Activated CD4-positive, alpha-beta T cell treated with anti-CD3 and anti-CD28 coated beads, Interleukin-2, amount 10 ng/mL, durations not matched to agents 7 days and 5 days (primary cell): ENCODE results near the gene RAB31. TPM values are rescaled to one million over a fixed set of nuclear protein-coding genes. Genes with fewer than 3 reads are reported as not detected.

Source experiments
- CTCF ChIA-PET: fragments of 350-600 bp; sonication (Branson Sonifier 250); formaldehyde crosslinking; loops from one replicate; lab custom pipeline; 2021; ENCODE audit warnings: antibody characterized with exemption; lab: Charles Lee
- POLR2A ChIA-PET: fragments of 350-600 bp; sonication (Branson Sonifier 250); formaldehyde crosslinking; loops from one replicate; lab custom pipeline; 2021; ENCODE audit warnings: antibody characterized with exemption; lab: Charles Lee
- DNase-seq: peaks from one replicate; pipeline ENCODE4 v3.0.0-alpha.2; 2020
- H3K27ac Mint-ChIP-seq: one replicate; pipeline ENCODE4 v1.8.0; 2021; ENCODE audit warnings: mild to moderate bottlenecking, moderate library complexity, mixed read lengths
- H3K27me3 Mint-ChIP-seq: one replicate; pipeline ENCODE4 v1.8.0; 2021; ENCODE audit warnings: mixed read lengths
- H3K36me3 Mint-ChIP-seq: one replicate; pipeline ENCODE4 v1.8.0; 2021; ENCODE audit warnings: low read depth, mixed read lengths
- H3K4me1 Mint-ChIP-seq: one replicate; pipeline ENCODE4 v1.8.0; 2021; ENCODE audit warnings: mixed read lengths
- H3K4me3 Mint-ChIP-seq: one replicate; pipeline ENCODE4 v1.8.0; 2021; ENCODE audit warnings: mild to moderate bottlenecking, moderate library complexity, mixed read lengths
- H3K9me3 Mint-ChIP-seq: one replicate; pipeline ENCODE4 v1.8.0; 2021; ENCODE audit warnings: mixed read lengths
- total RNA-seq, 2 experiments: library from RNA; stranded (reverse); gene quantifications; one replicate each; pipeline ENCODE4 v1.2.3, GENCODE V29; 2021

Gene RAB31
- total RNA-seq, 2 experiments from 2014 or later: 0.92 to 1.3 TPM

DNA sequence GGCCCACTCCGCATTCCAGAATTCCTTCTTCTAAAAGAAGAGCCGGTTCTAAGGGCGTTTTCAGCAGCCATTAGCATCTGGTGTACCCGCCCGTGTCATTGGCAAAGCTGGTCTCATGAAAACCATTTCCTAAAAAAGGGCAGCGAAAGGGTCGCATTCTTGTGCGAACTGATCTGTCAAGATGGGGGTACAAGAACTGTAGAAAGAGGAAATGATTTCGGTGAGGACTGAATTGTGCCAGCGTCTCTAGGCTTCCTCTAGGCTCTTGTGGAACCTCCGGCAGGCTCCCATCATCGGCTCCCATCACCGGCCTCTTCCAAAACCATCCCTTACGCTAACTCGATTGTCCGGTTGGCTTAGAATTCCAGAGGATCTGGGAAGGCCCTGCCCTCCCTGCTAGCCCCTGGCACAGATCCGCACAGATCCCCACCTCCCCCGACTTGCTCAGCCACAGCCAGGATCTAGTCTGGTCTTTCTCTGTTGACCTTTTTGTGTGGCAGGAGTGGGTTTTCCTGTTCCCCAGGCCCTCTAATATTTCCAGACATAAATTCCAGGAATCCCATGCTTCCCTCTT lies 1.3 kb downstream of the RAB31 start:
- ChIA-PET POLR2A (no interaction called here), CTCF (no interaction called here)
- H3K4me3 Mint-ChIP-seq: peak overlapping the region; percentile 75
- DNase-seq: no peak
- H3K27me3 Mint-ChIP-seq: peaks cover 79% of the 10 kb centered on the region
- H3K9me3 Mint-ChIP-seq: no peaks in the 10 kb centered on the region
- H3K27ac Mint-ChIP-seq: no peak overlapping the region
- H3K36me3 Mint-ChIP-seq: no peaks in the 10 kb centered on the region
- peaks cover 43% of the 10 kb centered on the region for H3K4me1 Mint-ChIP-seq

DNA sequence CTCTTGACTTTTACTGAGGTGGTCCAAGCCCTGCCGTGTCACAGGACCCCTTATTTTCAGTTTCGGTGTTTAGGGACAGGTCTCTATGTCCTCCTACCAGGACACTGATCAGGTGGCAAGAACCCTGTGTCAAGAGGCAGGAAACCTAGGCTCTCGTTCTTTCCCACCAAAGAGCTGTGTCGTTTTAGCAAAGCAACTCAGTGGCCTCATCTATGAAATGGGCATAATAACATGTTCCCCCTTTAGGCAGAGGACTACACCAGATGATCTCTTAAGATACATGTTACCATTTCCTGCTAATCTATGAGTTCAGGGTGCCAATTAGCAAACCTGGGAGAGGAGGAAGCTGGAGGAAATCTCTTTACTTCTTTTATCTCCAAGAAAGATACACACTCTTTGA lies 1.9 kb downstream of the RAB31 start:
- H3K4me3 Mint-ChIP-seq: peak overlapping the region; percentile 35
- H3K9me3 Mint-ChIP-seq: no peaks in the 10 kb centered on the region
- no peak overlapping the region for H3K27ac Mint-ChIP-seq
- peaks cover 43% of the 10 kb centered on the region for H3K4me1 Mint-ChIP-seq
- H3K27me3 Mint-ChIP-seq: peaks cover 79% of the 10 kb centered on the region
- DNase-seq: no peak
- POLR2A ChIA-PET: no interaction called here
- CTCF ChIA-PET: no interaction called here
- no peaks in the 10 kb centered on the region for H3K36me3 Mint-ChIP-seq

DNA sequence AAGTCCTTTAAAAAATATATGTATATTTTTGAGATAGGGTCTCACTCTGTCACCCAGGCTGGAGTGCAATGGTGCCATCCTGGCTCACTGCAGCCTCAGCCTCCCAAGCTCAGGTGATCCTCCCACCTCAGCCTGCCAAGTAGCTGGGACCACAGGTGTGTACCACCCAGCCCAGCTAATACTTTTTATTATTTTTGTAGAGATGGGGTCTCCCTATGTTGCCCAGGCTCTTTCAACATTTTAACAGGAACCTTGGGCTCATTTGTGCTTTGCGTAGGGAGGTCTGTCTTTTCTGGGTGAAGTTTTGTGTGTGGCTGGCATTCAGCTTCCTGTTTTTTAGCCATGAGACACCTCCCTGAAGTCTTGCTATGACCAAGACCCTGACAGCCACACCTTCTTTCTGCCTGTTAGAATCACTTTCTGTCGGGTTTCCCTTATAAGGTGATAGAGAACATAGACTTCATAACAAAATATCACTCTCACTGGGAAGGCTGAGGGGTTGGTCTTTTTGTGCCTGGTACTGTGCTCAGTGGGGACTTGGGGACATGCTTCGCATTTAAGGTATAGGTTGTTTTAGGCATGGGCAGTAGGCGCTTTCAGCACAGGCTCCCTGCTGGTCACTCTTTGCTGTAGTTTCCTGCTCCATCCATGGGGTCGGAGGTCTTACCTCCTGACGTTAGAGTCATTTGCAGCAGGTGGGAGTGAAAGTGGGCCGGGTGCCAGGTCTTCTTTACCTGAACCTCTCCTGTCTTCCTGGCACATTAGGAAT lies 3.4 kb downstream of the RAB31 start:
- no peak overlapping the region for H3K27ac Mint-ChIP-seq
- H3K9me3 Mint-ChIP-seq: no peaks in the 10 kb centered on the region
- H3K27me3 Mint-ChIP-seq: peaks cover 72% of the 10 kb centered on the region
- H3K4me1 Mint-ChIP-seq: peaks cover 43% of the 10 kb centered on the region
- no peak for DNase-seq
- CTCF ChIA-PET: interaction anchor here (0.6 kb wide), 1 partner anchor 1686 kb away, joined by 3 read pairs; no protein-coding TSS in a partner anchor
- no peak overlapping the region for H3K4me3 Mint-ChIP-seq
- POLR2A ChIA-PET: no interaction called here
- no peaks in the 10 kb centered on the region for H3K36me3 Mint-ChIP-seq

DNA sequence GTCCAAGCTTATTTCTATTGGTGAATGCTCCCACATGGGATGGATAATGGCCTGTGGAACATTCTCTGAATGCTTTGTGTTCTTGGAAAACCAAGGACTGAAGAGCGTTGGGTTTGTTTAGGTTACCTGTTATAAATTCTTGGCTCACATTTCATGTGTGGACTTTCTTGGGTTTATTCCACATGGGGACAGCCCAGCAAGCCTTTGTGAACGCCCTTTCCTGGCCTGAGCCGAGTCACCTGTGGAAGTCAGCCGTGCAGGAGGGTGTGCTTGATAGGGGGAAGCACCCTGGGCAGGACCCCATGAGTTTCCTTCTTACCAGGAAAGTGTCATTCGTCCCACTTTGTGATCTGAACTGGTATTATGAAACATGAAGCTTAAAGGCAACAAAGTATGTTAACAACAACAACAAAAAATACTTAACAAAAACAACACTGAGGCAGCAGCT lies 4.1 kb downstream of the RAB31 start:
- no peaks in the 10 kb centered on the region for H3K9me3 Mint-ChIP-seq
- CTCF ChIA-PET: interaction anchor here (1.2 kb wide), 1 partner anchor 26 kb away, joined by 4 read pairs; no protein-coding TSS in a partner anchor
- peaks cover 41% of the 10 kb centered on the region for H3K4me1 Mint-ChIP-seq
- H3K27ac Mint-ChIP-seq: no peak overlapping the region
- DNase-seq: no peak
- H3K27me3 Mint-ChIP-seq: peaks cover 66% of the 10 kb centered on the region
- no peaks in the 10 kb centered on the region for H3K36me3 Mint-ChIP-seq
- no peak overlapping the region for H3K4me3 Mint-ChIP-seq
- POLR2A ChIA-PET: no interaction called here

DNA sequence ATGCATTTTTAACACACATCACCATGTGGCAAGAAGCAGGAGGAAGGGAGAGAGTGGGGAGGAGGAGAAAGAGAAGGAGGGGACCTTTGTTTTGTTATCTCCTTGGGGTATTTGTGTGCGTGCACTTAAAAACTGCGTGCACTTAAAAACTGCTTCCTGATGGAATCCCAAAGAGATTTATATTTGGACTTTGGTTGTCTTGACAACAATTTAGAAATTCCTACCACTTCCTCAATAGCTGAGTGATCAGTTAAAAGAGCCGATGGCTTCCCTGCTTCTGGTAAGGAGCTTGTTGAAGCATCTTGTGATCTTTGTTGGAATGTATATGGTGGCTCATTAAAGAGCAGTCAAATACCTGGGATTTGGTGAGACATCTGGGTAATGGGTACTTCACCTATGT lies 4.5 kb downstream of the RAB31 start:
- ChIA-PET POLR2A (no interaction called here), CTCF (interaction anchor here (1.2 kb wide), 1 partner anchor 26 kb away, joined by 4 read pairs; no protein-coding TSS in a partner anchor)
- no peaks in the 10 kb centered on the region for H3K36me3 Mint-ChIP-seq
- no peak overlapping the region for H3K27ac Mint-ChIP-seq
- no peak overlapping the region for H3K4me3 Mint-ChIP-seq
- peaks cover 38% of the 10 kb centered on the region for H3K4me1 Mint-ChIP-seq
- DNase-seq: no peak
- H3K9me3 Mint-ChIP-seq: no peaks in the 10 kb centered on the region
- peaks cover 64% of the 10 kb centered on the region for H3K27me3 Mint-ChIP-seq

DNA sequence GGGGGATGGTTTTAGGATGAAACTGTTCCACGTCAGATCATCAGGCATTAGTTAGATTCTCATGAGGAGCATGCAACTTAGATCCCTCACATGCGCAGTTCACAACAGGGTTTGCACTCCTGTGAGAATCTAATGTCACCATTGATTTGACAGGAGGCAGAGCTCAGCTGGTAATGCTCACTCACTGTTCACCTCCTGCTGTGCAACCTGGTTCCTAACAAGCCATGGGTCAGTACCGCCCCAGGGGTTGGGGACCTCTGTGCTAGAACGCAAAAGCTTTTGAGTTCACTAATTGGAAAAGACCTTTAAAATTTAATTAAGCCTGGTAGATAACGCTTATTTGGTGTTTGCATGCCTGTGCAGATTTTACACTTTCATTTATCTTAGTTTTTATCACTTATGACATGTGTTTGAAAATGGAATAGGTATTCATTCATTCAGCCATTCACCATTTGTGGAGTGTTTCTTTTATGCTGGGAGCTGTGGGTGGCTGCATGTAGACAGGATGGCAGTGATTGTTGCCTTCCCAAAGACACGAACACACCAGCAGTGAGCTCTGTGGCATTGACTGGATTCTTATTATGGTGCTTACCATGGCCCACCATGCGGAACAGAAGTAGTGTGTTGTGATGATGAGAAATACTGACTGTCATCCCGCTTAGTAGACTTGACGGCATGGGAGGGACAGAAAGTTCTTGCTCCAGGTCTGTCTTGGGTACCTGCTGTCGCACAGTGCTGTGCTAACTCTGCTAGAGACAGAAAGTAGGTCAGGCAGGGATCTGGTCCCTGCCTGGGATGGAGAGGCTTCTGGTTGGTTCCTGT lies 6.4 kb downstream of the RAB31 start:
- DNase-seq: no peak
- no peak overlapping the region for H3K27ac Mint-ChIP-seq
- CTCF ChIA-PET: no interaction called here
- H3K4me3 Mint-ChIP-seq: no peak overlapping the region
- no peaks in the 10 kb centered on the region for H3K36me3 Mint-ChIP-seq
- H3K4me1 Mint-ChIP-seq: peaks cover 28% of the 10 kb centered on the region
- H3K27me3 Mint-ChIP-seq: peaks cover 55% of the 10 kb centered on the region
- H3K9me3 Mint-ChIP-seq: no peaks in the 10 kb centered on the region
- POLR2A ChIA-PET: no interaction called here

DNA sequence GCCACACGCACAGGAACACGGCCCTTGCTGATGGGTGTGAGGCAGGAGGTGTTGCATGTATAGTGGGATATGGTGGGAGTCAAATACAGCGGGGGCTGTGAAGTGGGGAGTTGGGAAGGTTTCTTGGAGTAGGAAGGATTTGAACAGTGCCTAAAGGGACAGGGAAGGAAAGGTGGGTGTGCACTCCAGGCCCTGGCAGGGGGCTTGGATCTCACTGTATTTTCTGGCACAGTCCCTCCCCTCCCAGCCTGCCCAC lies 6.9 kb downstream of the RAB31 start:
- Mint-ChIP-seq H3K4me3 (no peak overlapping the region), H3K36me3 (no peaks in the 10 kb centered on the region), H3K9me3 (no peaks in the 10 kb centered on the region), H3K27ac (no peak overlapping the region), H3K27me3 (peaks cover 51% of the 10 kb centered on the region), H3K4me1 (peaks cover 22% of the 10 kb centered on the region)
- POLR2A ChIA-PET: no interaction called here
- DNase-seq: no peak
- CTCF ChIA-PET: no interaction called here

DNA sequence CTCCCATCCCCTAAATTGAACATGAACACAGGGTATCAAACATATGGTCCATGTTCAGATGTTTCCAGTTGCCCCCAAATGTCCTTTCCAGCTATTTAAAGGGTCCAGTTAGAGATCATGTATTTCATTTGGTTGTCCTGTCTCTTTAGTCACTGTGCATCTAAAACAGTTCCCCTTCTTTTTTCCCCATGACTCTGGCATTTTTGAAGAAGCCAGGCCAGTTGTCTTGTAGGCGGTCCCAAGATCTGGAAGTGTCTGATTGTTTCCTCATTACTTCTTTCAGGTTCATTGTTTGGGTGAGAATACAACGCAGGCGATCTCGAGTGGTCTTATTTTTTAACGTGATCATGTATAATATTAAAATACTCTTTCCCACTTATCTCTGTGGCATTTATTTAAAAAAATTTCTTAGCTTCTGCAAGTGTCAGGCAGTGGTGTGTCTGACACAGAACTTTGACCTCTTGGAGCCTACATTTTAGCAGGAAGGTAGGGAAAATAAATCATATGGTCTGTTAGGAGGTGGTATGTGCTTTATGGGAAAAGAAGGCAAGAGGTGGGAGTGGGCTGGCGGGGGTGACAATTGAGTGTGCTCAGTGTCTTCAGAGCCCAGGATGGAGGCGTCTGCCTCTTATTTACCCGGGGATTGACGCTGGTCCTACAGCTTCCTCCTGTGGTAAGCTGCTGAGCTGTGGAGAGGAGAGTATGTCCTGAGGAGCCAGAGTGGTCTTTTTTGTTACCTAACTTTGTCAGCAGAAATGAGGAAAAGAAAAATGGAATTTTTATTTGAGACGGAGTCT lies 8.1 kb downstream of the RAB31 start:
- DNase-seq: no peak
- Mint-ChIP-seq H3K9me3 (no peaks in the 10 kb centered on the region), H3K27ac (no peak overlapping the region), H3K4me1 (peaks cover 11% of the 10 kb centered on the region), H3K27me3 (peaks cover 43% of the 10 kb centered on the region), H3K4me3 (no peak overlapping the region), H3K36me3 (no peaks in the 10 kb centered on the region)
- CTCF ChIA-PET: interaction anchor here (0.6 kb wide), 1 partner anchor 418 kb away, joined by 3 read pairs; no protein-coding TSS in a partner anchor
- POLR2A ChIA-PET: no interaction called here

DNA sequence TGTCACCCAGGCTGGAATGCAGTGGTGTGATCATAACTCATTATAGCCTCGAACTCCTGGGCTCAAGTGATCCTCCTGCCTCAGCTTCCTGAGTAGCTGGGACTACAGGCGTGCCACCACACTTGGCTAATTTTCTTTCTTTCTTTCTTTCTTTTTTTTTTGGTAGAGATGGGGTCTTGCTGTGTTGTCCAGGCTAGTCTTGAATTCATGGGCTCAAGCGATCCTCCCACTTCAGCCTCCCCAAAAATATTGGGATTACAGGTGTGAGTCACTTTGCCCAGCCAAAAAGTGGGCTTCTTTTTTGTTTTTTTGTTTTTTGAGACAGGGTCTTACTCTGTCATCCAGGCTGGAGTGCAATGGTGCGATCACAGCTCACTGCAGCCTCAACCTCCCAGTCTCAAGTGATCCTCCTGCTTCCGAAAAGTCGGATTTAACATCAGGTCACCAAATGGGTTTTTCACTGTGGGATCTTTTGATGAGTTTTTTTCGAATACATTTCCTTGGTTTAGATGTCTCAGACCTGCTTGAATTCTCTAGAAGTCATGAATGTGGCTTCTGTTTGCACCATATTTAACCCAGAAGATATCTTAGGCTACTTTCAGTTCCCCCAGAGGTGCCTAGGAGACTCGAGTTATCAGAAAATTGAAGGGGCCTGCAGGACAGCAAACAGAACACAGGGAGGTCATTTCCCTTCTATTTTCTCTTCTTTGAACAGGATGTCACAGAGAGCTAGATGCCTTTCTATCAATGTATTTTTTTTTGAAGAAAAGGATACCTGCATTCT lies 8.9 kb downstream of the RAB31 start:
- Mint-ChIP-seq H3K4me1 (peaks cover 5% of the 10 kb centered on the region), H3K4me3 (no peak overlapping the region), H3K27me3 (peaks cover 38% of the 10 kb centered on the region), H3K27ac (no peak overlapping the region), H3K36me3 (no peaks in the 10 kb centered on the region), H3K9me3 (no peaks in the 10 kb centered on the region)
- ChIA-PET POLR2A (no interaction called here), CTCF (no interaction called here)
- DNase-seq: no peak

DNA sequence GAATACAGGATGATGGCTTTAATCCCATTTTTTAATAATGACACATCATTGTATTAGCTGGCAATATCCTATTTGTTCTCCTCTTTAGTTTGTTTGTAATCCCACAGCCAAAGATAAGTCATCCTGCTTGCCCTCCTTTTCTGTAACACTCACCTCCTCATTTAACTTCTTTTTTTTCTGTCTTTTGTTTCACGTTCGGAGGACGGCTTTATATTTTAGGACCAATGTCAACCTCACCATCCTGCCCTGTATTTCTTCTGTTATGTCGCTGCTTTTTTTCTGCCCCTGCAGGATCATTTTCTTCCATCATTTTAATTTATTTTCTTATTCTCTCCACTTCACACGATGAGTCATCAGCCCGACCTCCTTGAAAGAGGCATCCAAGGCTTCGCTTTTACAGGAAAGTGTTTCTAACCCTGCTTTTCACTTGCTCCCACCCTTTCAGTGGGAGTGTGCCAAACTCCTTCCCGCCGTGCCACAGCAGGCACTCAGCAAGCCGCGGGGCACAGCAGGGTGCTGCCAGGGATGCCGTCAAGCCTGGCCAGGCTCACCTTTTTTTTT lies 11.4 kb downstream of the RAB31 start:
- POLR2A ChIA-PET: no interaction called here

DNA sequence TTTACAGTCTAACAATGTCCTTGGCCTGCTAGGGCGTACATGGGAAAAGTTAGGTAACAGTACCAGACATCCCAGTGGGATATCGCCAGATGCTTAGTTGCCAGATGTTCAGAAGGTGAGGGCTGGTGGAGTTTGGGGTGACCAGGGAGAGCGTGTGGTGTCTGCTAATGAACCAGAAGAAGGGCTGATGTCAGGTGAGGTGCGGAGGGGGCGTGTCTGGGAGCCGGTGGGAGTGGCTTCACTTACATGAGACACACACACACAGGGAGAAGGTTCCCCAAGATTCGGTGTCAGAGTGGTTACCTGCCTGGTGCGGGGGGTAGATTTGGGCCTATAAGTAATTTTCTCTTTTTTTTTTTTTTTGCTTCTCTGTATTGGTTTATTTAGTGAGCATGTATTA lies 12.2 kb downstream of the RAB31 start:
- CTCF ChIA-PET: no interaction called here
- Mint-ChIP-seq H3K27ac (no peak overlapping the region), H3K9me3 (no peaks in the 10 kb centered on the region), H3K4me1 (no peaks in the 10 kb centered on the region), H3K27me3 (peaks cover 16% of the 10 kb centered on the region), H3K36me3 (no peaks in the 10 kb centered on the region), H3K4me3 (no peak overlapping the region)
- no peak for DNase-seq
- POLR2A ChIA-PET: no interaction called here

More for the DNA sequence above, 11.4 kb downstream of the RAB31 start:
- no peaks in the 10 kb centered on the region for H3K36me3 Mint-ChIP-seq
- CTCF ChIA-PET: no interaction called here
- H3K27me3 Mint-ChIP-seq: peaks cover 21% of the 10 kb centered on the region
- H3K27ac Mint-ChIP-seq: no peak overlapping the region
- H3K4me3 Mint-ChIP-seq: no peak overlapping the region
- no peaks in the 10 kb centered on the region for H3K9me3 Mint-ChIP-seq
- no peak for DNase-seq
- no peaks in the 10 kb centered on the region for H3K4me1 Mint-ChIP-seq
